Renal pelvis (tissue), 4 donors: ENCODE results near the gene VASN. TPM values are rescaled to one million over a fixed set of nuclear protein-coding genes. Genes with fewer than 3 reads are reported as not detected.

ENCODE experiments used
- DNase-seq: peaks from one replicate; pipeline ENCODE4 v3.0.0-alpha.2; 2013
- polyA plus RNA-seq, 3 donors: library from polyadenylated mRNA; unstranded; fragments of 120-200 nt; gene quantifications; one replicate each; pipeline ENCODE4 v1.2.1, GENCODE V29; 2013; ENCODE audit not compliant: insufficient read length in 3 of 3

Gene VASN
- polyA plus RNA-seq, 3 donors, result 53.6 to 74.6 (median 67.2) TPM

GRCh38 chr16:4350787-4351659, 20.6 kb upstream of the VASN start, which contains the start of gene PAM16:
TSS of gene PAM16 (minus strand) at chr16:4351321. CDS start at chr16:4351234, 87 bp downstream.
- DNase-seq, result peak; percentile 94

DNA sequence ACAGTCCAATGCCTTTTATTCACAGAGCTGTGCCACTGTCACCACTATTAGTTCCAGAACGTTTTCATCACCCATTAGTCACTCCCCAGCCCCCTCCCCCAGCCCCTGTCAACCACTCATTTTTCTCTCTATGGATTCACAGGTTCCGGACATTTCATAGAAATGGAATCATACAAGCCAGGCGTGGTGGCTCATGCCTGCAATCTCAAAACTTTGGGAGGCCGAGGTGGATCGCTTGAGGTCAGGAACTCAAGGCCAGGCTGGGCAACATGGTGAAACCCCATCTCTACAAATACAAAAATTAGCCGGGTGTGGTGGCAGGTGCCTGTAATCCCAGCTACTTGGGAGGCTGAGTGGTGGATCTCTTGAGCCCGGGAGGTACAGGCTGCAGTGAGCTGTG, 19.8 kb upstream of the VASN start:
- DNase-seq, result no peak

GRCh38 chr16:4352843-4353242, 18.8 kb upstream of the VASN start:
- DNase-seq, result no peak

DNA sequence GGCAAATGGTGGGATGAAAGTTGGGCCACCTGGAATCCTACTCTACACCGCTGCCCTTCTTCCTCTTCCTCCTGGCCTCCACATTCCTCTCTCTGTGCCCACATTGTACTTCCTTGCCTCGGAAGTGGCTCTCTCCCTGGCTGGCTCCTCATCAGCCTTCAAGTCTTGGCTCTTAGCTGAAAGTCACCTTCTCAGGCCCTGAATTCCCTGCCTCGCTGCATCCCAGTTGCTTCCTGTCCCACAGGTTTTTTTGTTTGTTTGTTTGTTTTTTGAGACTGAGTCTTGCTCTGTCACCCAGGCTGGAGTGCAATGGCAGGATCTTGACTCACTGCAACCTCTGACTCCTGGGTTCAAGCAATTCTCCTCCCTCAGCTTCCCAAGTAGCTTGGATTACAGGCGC, 18.0 kb upstream of the VASN start:
- no peak for DNase-seq

DNA sequence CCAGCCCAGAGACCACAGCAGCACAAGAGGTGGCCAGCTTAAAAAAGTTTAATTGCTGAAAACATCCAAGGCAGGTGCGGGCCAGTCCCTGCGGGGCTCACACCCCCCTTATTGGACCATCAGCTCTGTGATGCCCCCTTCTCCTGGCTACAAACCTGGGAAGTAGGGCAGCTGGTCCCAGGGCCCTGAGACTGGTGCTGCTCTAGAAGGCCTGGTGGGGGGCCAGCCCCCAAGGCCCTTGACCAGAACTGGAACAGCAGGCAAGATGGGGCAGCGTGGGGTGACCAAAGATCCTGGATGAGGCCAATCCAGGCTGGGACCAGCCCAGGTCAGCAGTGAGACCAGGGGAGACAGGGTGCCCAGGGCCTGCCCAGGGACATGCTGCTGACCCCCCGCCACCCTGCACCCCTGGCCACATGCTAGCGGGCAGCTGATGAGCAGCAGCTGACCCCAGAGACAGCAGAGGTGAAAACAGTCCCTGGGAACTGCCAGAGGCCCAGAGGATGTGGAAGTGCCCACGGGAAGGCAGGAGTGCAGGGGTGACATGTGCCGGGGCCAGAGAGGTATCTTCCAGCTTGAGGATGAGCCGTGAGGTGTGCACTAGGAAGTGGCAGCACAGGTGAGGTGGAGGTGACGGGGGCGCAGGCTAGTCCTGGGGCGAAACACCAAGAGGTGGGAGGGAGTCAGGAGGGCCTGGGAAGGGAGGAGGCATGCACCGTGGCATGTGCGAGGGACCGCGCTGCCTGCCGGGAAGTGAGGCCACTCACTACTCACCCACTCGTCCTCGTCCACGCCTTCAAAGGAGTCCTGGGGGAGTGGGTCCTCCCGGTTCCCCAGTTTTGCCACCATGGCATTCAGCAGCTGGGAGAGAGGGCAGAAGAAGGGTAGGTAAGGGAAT, 16.9 kb upstream of the VASN start:
- DNase-seq, result no peak

- DNase-seq, result no peak
Measured at GRCh38 chr16:4356820-4357219, 14.8 kb upstream of the VASN start.

- DNase-seq, result no peak
Measured at GRCh38 chr16:4358236-4358635, 13.4 kb upstream of the VASN start.

GRCh38 chr16:4358831-4359561, 12.7 kb upstream of the VASN start:
- no peak for DNase-seq

- no peak for DNase-seq
Measured at GRCh38 chr16:4359914-4360313, 11.7 kb upstream of the VASN start.

DNA sequence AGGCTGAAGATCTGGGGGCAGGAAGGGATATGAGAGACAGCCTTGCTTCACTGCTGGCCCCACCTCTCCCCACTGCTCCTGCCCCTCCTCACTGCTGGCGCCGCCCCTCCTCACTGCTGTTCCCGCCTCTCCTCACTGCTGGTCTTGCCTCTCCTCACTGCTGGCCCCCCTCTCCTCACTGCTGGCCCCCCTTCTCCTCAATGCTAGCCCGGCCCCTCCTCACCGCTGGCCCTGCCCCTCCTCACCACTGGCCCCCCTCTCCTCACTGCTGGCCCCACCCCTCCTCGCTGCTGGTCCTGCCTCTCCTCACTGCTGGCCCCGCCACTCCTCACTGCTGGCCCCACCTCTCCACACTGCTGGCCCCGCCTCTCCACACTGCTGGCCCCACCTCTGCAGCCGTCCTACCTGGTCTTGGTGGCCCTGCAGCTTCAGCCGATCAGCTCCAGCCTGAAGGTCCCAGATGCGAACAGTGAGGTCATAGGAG, 11.1 kb upstream of the VASN start:
- no peak for DNase-seq

DNA sequence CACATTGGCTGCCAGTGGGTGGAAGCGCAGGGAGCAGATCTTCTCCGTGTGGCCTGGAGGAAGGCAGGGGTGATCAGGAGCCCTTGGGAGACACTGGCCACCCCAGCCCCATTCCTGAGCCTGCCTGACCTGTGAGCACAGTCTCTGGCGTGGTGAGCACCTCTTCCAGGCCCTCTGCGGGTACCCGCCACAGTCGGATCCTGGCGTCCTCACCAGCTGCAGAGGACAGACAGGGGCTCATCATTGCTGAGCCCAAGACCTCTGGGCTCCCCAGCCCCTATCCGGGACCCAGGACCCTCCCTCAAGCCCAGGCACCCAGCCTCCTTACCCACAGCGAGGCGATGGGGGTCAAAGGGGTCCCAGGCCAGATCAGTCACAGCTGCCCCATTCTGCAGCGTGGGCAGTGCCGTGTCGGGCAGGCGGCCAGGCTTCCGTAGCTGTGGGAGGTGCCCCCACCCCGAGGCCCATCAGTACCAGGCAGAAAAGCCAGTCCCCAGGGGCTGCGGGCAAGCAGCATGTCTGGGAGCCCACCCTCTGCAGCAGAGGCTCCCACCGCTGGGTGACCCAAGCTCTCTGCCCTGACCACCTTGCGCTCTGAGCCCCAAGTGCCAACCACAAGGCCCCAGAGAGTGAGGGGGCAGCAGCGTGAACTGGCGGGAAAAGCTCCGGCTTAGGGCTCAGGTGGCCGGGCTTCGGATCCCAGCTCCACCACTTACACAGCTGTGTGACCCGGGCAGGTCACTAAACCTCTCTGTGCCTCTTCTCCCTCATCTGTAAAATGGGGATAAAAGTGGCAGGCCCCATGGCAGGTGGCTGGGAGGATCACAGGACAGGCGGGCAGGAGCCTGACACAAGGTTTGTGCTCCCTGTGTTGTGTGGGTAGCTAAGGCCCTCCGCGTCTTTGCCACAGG, 10.4 kb upstream of the VASN start:
- no peak for DNase-seq

DNA sequence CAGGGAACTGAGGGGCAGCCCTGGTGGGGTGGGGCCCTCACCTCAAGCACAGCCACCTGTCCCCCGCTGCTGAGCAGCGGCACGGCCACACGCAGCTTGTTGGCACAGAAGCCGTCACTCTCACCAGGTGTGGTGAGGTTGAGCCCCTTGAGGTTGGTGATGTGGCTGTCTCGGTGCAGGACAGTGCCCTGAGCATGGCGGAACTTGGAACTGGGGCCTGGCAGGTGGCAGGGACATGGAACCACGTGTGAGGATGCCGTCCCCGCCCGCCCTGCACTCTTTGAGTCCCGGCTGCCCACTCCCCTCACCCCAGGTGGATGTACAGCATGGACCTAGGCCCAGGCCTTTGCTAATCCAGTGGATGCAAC, 9.7 kb upstream of the VASN start:
- no peak for DNase-seq

- no peak for DNase-seq
Measured at GRCh38 chr16:4362476-4363135, 9.0 kb upstream of the VASN start.

GRCh38 chr16:4364196-4365013, 7.2 kb upstream of the VASN start:
- no peak for DNase-seq

- DNase-seq, result no peak
Measured at GRCh38 chr16:4365014-4365406, 6.6 kb upstream of the VASN start.

DNA sequence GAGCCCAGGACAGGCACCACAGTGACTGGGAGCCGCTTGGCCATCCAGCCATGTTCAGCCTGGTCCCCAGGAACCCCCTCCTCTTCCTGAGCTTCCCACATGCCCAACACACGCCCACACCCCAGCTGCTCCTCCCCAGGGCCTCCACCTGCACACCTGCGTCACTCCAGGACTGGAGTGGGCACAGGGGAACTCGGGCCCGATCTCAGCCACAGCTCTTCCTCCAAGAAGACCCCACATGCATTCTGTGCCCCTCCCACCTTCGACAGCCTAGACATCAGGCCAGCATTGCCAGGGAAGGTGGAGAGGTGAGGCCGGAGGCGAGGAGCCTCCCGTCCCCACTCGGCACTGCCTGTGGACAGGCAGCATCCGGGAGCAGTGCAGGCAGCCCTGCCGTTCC, 6.0 kb upstream of the VASN start:
- DNase-seq, result no peak

DNA sequence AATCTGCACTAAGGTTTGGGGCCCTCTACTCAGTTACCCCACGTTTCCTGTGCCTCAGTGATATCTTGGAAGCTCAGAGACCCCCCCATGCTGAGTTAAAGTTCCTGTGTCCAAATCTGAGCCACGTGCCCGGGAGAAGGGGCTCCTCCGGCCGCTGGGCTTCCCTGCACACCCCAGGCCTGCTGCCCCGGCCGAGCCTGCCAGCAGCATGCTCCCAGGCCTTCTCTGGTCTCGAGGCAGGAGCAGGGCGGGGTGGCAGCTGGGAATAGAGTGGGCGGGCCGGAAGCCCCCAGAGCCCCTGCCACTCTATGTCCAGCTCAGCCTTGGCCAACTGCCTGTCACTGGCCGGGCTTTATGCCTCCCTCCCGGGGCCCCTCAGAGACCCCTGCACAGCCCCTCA, 5.6 kb upstream of the VASN start:
- DNase-seq, result no peak

GRCh38 chr16:4367393-4367856, 4.2 kb upstream of the VASN start:
- no peak for DNase-seq

DNA sequence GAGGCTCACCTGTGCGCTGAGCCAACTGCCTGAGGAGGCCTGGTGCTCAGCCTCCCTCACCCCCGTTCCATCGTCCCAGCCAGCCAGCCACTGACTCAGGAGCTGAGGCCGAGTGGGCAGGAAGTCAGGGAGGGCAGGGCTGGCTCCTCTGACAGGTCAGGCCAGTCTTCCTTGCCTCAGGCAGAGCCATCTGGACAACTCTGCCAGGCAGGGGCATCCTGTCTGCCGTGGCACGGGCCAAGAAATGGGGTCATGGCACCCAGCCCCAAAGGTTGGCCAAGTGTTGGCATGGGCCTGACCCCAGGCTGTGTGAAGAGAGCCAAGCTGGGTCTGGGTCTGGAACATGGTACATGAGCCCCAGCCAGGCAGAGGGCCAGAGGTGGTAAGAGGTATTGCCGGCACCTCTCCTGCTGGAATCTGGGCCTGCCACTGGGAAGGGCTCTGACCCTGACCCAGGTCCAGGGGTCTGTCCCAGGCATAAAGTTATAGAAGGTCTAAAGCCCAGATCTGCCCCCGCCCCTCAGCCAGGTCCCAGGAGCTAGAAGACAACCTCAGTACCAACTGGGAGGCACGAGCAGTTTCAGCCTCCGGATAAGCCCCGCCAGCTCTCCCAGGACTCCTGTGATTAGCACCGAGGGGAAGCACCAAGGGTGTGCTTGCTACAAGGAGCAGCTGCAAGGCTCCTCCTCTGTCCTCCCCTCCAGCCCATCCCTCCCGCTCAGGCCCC, 2.5 kb upstream of the VASN start:
- DNase-seq, result no peak
